Skeletal muscle satellite cell (primary cell): ENCODE results near the gene HDAC9.

Experiments
- H3K27me3 ChIP-seq: 2 replicates; pipeline ENCODE4 v1.7.0; 2013; ENCODE audit warnings: low read length; ENCODE audit not compliant: control insufficient read depth, insufficient read depth
- H3K36me3 ChIP-seq: 2 replicates; pipeline ENCODE4 v1.7.0; 2013; ENCODE audit warnings: mild to moderate bottlenecking, control low read depth, low read length; ENCODE audit not compliant: insufficient read depth
- H3K4me1 ChIP-seq: 2 replicates; pipeline ENCODE4 v1.7.0; 2013; ENCODE audit warnings: low read length; ENCODE audit not compliant: control insufficient read depth, insufficient read depth
- H3K4me2 ChIP-seq: 2 replicates; pipeline ENCODE4 v1.7.0; 2013; ENCODE audit warnings: mild to moderate bottlenecking, low read length
- H3K4me3 ChIP-seq: 2 replicates; pipeline ENCODE4 v1.7.0; 2013; ENCODE audit warnings: low read length
- H3K9ac ChIP-seq: 2 replicates; pipeline ENCODE4 v1.7.0; 2013; ENCODE audit warnings: mild to moderate bottlenecking, low read depth, low read length, moderate library complexity
- H3K9me3 ChIP-seq: replicated peaks from 2 replicates; pipeline ENCODE4 v1.7.0; 2013; ENCODE audit warnings: mild to moderate bottlenecking, control low read depth, low read length

The HDAC9 gene

DNA sequence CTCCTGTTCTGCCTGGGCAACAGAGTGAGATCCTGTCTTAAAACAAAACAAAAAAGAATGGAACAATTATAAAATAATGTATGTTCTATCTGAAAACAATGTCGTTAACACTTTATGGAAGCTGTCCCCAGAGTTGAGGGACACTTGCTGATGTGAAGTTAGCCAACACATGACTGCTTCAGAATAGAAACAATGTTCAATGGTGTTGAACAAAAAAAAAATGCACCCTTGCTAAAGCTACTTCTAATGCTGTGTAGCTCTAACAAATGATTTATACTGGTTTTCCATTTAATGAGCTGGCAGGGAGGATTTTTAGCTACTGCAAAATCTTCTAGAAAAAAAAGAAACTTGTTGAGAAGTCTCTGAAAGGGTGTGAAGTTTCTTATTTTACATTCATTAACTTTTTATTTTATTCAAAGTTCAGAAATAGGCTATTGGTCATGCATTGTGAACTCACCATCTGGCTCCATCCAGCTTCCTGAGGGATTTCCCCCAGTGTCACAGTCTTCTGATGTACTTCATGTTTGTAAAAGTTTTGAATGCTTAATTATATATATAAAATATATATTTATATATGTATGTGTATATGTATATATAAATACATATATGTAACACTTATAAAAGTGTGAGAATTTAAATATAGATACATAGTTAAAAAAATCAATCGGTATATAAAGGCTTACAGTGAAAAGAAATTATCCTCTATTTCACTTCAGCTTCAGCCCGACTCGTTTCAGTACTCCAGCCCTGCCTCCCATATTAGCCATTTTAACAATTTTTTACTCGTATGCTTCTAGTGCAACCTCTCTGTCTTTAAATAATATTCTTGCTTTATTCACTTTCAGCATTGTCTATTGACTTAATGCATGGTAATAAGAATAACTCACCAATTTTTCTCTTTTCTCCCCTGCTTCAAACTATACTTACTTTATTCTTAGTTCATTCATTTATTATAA lies 35.0 kb downstream of the HDAC9 start:
- Histone ChIP-seq H3K4me1 (no peaks in the 10 kb centered on the region), H3K27me3 (no peaks in the 10 kb centered on the region), H3K4me3 (no peak overlapping the region), H3K4me2 (no peak overlapping the region), H3K36me3 (no peaks in the 10 kb centered on the region), H3K9me3 (no peaks in the 10 kb centered on the region), H3K9ac (no peak overlapping the region)

GRCh38 chr7:18531539-18531938 lies 36.0 kb downstream of the HDAC9 start:
- H3K36me3 ChIP-seq, result no peaks in the 10 kb centered on the region
- no peaks in the 10 kb centered on the region for H3K9me3 ChIP-seq
- H3K4me2 ChIP-seq, result no peak overlapping the region
- no peaks in the 10 kb centered on the region for H3K27me3 ChIP-seq
- no peak overlapping the region for H3K9ac ChIP-seq
- H3K4me3 ChIP-seq, result no peak overlapping the region
- H3K4me1 ChIP-seq, result no peaks in the 10 kb centered on the region

GRCh38 chr7:18532813-18533212 lies 37.3 kb downstream of the HDAC9 start:
- H3K27me3 ChIP-seq, result no peaks in the 10 kb centered on the region
- H3K4me3 ChIP-seq, result no peak overlapping the region
- H3K4me2 ChIP-seq, result no peak overlapping the region
- no peaks in the 10 kb centered on the region for H3K4me1 ChIP-seq
- H3K36me3 ChIP-seq, result no peaks in the 10 kb centered on the region
- H3K9ac ChIP-seq, result no peak overlapping the region
- H3K9me3 ChIP-seq, result no peaks in the 10 kb centered on the region

- no peak overlapping the region for H3K9ac ChIP-seq
- no peak overlapping the region for H3K4me3 ChIP-seq
- H3K27me3 ChIP-seq, result no peaks in the 10 kb centered on the region
- H3K36me3 ChIP-seq, result no peaks in the 10 kb centered on the region
- no peaks in the 10 kb centered on the region for H3K9me3 ChIP-seq
- H3K4me2 ChIP-seq, result no peak overlapping the region
- no peaks in the 10 kb centered on the region for H3K4me1 ChIP-seq
Observed at GRCh38 chr7:18534481-18534880, 38.9 kb downstream of the HDAC9 start.

GRCh38 chr7:18535810-18536415 lies 40.4 kb downstream of the HDAC9 start:
- H3K9me3 ChIP-seq, result no peaks in the 10 kb centered on the region
- H3K27me3 ChIP-seq, result no peaks in the 10 kb centered on the region
- no peaks in the 10 kb centered on the region for H3K36me3 ChIP-seq
- H3K4me3 ChIP-seq, result no peak overlapping the region
- no peak overlapping the region for H3K4me2 ChIP-seq
- peaks cover 2% of the 10 kb centered on the region for H3K4me1 ChIP-seq
- H3K9ac ChIP-seq, result no peak overlapping the region

DNA sequence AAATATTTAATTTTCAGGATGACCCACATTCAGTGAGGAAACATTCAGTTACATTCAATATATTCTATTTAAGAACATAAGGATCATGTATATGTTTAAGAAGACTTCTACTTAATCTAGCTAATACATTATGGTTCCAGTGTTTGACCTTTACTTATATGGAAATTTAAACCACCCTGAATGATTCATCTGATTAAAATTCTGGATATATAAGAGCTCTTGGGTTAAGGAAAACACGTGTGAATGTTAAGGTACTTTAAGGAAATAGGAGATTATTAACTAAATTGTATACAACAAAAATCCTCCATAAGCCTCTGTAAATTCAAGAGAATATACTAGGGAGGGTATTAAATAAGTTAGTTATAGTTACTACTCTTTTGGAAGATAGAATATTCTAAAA lies 40.9 kb downstream of the HDAC9 start:
- H3K9me3 ChIP-seq, result no peaks in the 10 kb centered on the region
- H3K9ac ChIP-seq, result no peak overlapping the region
- H3K27me3 ChIP-seq, result no peaks in the 10 kb centered on the region
- peaks cover 7% of the 10 kb centered on the region for H3K4me1 ChIP-seq
- H3K36me3 ChIP-seq, result no peaks in the 10 kb centered on the region
- H3K4me3 ChIP-seq, result no peak overlapping the region
- H3K4me2 ChIP-seq, result no peak overlapping the region

GRCh38 chr7:18538554-18539250 lies 43.2 kb downstream of the HDAC9 start:
- Histone ChIP-seq H3K4me2 (no peak overlapping the region), H3K4me1 (peaks cover 14% of the 10 kb centered on the region), H3K4me3 (no peak overlapping the region), H3K27me3 (no peaks in the 10 kb centered on the region), H3K36me3 (no peaks in the 10 kb centered on the region), H3K9ac (no peak overlapping the region), H3K9me3 (no peaks in the 10 kb centered on the region)

- no peaks in the 10 kb centered on the region for H3K27me3 ChIP-seq
- H3K9ac ChIP-seq, result no peak overlapping the region
- no peak overlapping the region for H3K4me2 ChIP-seq
- H3K36me3 ChIP-seq, result no peaks in the 10 kb centered on the region
- H3K9me3 ChIP-seq, result no peaks in the 10 kb centered on the region
- no peak overlapping the region for H3K4me3 ChIP-seq
- peaks cover 14% of the 10 kb centered on the region for H3K4me1 ChIP-seq
Observed at GRCh38 chr7:18540396-18540795, 44.8 kb downstream of the HDAC9 start.

DNA sequence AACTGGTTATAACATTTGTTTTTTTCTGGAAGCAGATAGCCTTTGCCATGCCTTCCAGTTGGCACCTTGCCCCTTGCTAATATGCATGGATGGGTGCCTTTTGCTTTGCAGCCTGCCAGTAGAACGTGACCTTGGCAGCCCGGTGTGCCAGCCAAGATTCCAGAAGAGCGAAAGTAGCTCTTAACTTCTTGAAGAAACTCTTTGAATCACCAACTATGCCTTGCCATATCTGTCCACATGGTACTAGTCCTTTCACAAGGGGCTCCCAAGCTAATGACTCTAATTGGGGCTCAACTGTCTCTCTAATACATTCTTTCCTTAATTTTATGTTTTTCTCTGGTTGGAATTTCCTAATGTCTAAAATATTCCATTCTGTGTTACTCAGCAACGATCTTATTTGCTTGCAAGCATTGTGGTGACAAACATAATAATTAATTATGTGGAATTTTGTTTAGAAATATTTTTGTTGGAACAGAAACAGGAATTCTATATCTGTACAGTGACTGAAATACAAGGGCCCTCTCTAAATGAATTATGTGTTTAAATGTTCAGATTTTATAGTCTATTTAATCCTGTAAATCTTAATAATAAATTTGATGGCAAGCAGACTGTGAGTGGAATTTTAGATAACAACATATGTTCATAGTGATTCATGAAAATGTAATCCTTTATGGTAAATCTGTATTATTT lies 45.8 kb downstream of the HDAC9 start:
- Histone ChIP-seq H3K4me1 (peaks cover 14% of the 10 kb centered on the region), H3K9me3 (no peaks in the 10 kb centered on the region), H3K4me3 (peak overlapping the region; percentile 37), H3K27me3 (no peaks in the 10 kb centered on the region), H3K4me2 (peak overlapping the region; percentile 50), H3K36me3 (no peaks in the 10 kb centered on the region), H3K9ac (peak overlapping the region; percentile 5)

GRCh38 chr7:18541871-18542212 lies 46.3 kb downstream of the HDAC9 start:
- H3K4me2 ChIP-seq, result peak overlapping the region; percentile 7
- H3K27me3 ChIP-seq, result no peaks in the 10 kb centered on the region
- no peak overlapping the region for H3K4me3 ChIP-seq
- no peaks in the 10 kb centered on the region for H3K9me3 ChIP-seq
- no peaks in the 10 kb centered on the region for H3K36me3 ChIP-seq
- H3K9ac ChIP-seq, result peak overlapping the region; percentile 3
- H3K4me1 ChIP-seq, result peaks cover 14% of the 10 kb centered on the region

GRCh38 chr7:18546576-18546975 lies 51.0 kb downstream of the HDAC9 start:
- Histone ChIP-seq H3K4me2 (no peak overlapping the region), H3K4me1 (peaks cover 6% of the 10 kb centered on the region), H3K9ac (no peak overlapping the region), H3K36me3 (no peaks in the 10 kb centered on the region), H3K9me3 (no peaks in the 10 kb centered on the region), H3K4me3 (no peak overlapping the region), H3K27me3 (no peaks in the 10 kb centered on the region)
